NCI-H345 (cell line): ENCODE results near the gene TBC1D22A.
"Not testable (repeated sequence)": the region's sequence is repeated elsewhere in the genome, so short reads cannot be mapped to it uniquely, and the experiment has no call there.

Source experiments
- DNase-seq: peaks from one replicate; lab custom pipeline; 2025; lab: John Stamatoyannopoulos, UW

The TBC1D22A gene

DNA sequence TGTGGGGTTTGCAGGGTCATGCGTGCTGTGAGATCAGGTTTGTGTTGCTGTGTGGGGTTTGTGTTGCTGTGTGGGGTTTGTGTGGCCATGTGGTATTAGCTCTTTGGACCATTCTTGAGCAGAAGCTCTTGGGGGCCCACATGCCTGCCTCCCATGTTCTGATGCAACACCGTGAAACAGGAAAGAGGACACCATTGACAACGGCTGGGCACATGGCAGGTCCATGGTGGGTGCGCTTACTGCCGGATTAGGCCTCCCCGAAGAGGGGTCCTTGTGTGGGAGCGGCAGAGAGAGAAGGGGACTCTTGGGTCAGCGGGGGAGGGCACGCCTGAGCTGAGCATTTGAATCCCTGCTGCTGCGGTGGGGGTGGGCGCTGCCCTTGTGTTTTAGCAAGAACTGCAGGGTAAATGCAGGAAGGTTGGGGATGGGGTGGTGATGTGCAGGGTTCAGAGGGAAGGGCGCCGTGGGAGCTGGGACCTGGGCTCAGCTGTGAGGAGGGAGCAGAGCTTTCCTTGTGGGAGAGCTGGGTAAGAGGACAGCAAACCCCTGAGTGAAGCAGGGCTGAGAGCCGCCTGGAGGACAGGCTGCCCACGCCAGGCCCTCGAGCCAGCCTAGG, 361.5 kb downstream of the TBC1D22A start:
- no peak for DNase-seq

DNA sequence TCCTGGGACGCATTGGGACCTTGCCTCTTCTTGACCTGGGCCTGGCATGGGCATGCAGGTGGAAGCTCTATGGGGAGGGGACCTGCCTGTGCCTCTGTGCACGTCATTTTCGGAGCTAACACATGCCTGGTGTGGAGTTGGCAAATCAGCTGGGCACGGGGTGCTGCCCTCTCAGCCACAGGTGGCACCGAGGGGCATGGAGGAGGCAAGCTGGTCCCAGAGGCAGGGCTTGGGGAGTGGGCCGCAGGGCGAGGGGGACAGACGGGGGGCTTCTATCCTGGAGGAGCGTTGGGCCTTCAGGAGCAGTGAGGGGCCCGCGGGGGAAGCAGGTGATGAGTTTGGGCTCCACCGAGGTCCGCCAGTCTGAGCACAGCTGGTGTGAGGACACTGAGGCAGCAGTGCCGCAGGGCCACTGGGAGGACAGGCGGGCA, 362.0 kb downstream of the TBC1D22A start:
- no peak for DNase-seq

DNA sequence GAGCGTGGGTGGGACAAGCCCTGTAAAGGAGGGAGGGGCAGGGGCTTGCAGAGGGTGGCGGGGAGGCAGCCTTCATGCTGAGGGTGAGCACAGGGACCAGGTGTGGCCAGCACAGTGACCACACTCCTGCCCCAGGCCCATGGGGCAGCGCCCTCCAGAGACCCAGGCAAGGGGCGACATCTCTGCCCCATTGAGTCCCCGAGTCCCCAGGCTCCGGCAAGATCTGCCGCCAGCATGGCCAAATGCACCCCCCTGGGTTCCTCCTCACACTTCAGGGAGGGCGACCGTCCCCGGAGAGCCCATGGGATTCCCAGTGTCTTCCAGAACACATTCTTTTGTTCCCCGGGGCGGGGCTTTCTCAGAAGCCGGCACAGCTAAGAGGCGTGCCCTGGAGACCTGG, 362.5 kb downstream of the TBC1D22A start:
- DNase-seq, result no peak

DNA sequence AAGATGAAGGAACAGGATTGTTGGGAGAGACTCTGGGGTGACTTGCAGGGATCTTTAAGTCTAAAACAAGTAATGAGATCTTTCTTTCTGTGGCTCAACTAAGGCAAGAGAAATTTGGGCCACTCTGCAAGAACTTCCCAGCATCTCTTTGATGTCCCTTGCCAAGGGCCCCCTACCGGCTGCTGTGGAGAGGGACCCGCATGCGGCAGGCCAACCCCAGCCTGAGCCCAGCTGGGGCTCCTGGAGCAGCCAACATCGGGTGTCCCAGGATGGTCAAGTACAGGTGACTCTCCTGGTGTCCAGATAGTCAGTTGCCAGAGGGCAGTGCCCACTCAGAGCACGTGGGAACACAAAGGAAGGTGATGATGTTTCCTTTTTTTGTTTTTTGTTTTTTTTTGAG, 363.2 kb downstream of the TBC1D22A start:
- DNase-seq, result no peak

DNA sequence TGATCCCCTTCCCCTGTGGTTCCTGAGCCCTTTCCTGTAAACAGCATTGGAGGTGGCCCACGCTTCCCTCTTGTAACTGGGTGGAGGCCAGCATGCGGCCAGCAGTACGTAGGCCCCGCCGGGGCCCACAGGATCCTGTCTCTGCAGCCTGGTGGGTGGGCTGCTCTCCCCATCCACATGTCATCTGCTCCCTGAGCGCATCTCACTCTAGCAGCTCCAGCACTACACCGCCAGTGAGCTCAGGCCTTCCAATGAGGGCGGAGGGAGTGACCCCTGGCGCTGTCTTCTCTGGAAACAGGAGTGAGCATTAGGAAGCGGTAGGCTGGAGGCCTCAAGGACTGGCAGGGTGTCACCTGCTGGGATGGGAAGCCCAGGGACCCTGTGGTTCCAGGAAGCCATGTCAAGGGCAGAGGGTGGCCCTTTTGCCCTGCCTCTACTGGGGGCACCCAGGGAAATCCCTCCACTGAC, 363.9 kb downstream of the TBC1D22A start:
- DNase-seq, result no peak

DNA sequence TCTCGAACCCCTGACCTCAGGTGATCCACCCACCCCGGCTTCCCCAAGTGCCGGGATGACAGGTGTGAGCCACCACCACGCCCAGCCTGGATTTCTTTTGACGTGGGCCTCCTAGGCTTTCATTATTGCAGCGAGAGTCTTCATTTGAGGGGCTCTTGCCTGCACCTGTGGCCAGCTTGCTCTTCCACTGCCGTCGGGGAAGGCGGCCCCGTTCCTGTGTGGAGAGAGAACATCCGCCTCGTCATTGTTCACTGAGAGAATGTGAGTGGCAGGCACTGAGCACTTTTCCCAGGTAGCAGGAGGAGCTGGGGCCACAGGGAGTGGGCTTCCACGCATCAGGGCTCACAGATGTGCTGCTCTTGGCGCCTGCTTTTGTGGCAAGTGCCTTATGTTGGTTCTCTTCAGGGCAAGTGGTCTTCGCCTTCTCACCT, 365.0 kb downstream of the TBC1D22A start:
- no peak for DNase-seq

DNA sequence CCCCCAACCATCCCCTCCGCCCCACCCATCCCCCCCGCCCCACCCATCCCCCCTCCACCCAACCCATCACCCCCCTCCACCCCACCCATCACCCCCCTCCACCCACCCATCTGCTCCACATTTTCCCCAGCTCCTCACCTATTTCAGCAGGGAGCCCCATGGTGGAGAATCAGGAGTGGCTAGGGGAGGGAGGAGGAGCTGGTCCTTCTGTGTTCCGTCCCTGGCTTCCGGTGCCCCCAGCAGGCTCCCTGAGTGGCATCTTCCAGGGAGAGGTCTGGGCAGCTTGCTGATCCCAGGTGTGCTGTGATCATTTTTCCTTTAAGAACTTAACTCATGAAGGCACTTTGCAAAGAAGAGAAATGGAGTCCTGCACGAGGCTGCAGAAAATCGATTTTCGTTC, 365.8 kb downstream of the TBC1D22A start:
- DNase-seq, result no peak

DNA sequence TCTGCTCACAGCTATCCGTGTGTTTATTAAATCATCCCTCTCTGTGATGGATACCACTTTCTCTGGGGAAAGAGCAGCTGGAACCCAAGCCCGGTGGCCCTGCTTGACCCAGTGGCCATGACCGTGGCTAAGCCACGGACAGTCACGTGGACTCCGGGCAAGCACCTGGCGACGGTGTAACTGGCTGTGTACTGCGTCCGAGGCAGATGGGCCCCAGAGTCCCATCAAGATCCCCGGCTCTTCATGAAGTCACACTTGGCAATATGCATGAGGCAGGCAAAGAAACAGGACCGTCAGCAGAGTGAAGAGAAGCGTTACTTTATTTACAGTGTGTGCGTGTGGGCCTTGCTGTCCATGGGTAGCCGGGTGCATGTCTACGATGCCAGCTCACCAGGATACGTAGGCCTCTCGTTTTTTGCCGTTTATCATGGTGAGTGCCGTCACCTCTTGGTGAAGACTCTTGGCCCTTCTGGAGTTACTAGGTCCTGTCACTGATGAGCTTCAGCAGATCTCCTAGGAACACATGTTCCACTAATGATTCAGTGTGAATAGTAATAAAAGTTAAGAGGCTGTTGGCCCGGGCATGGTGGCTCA, 366.3 kb downstream of the TBC1D22A start:
- no peak for DNase-seq

DNA sequence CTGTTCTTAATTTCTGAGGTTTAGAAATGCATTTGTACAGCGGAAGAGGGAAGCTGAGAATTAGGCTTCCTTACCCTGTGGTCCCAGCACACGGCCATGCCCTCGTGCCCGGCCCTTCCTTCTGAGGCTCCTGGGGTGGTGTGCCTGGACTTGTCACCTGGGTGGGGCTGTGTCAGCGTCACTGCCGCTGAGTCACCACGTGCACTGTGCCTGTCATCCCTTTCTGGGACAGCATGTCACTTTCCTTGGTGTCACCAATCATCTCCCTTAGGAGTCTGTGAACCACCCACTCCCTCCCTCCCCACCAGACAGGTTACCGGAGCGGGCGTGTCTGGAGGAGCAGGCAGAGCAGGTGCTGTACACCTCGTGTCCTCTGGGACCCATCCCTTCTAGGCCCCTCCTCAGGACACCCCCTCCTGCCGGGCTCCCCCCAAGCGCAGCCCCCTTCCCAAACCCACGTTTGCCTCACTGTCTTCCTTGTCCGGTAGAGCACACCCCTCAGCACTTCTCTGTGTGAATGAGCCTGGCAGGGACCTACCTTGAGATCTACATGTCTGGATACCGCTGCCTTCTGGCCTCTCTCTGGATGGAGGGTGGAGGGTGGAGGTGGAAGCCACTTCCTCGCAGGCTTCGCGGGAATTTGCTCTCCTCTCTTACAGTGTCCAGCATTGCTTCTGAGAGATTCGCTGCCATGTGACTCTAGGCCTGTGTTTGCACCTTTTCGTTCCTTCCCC, 367.6 kb downstream of the TBC1D22A start:
- no peak for DNase-seq

DNA sequence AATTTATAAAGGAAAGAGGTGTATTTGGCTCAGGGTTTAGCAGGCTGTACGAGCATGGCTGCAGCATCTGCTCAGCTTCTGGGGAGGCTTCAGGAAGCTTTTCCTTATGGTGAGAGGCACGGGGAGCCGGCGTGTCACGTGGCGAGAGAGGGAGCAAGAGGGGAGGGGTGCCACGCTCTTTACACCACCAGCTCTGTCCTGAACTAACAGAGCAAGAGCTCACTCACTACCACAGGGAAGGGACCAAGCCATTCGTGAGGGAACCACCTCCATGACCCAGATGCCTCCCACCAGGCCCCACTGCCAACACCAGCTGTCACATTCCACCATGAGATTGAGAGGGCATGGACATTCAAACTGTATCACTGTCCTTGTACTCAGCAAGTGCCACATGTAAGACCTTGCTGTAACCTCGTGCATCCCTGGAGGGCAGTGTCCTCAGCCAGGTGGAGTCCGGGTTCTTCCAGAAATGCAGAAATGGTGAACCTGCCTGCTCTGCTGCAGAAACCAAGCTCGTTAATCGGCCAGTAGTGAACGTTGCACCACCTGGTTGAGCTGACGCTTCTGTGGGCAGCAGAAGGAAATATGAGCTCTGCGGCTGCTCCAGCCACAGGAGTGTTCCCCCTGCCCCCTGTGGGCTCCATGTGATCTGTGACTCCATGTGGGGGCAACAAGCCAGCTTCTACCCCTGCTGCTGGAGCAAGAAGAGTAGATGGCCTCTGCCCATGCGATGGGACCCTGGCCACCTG, 368.6 kb downstream of the TBC1D22A start:
- DNase-seq, result no peak

DNA sequence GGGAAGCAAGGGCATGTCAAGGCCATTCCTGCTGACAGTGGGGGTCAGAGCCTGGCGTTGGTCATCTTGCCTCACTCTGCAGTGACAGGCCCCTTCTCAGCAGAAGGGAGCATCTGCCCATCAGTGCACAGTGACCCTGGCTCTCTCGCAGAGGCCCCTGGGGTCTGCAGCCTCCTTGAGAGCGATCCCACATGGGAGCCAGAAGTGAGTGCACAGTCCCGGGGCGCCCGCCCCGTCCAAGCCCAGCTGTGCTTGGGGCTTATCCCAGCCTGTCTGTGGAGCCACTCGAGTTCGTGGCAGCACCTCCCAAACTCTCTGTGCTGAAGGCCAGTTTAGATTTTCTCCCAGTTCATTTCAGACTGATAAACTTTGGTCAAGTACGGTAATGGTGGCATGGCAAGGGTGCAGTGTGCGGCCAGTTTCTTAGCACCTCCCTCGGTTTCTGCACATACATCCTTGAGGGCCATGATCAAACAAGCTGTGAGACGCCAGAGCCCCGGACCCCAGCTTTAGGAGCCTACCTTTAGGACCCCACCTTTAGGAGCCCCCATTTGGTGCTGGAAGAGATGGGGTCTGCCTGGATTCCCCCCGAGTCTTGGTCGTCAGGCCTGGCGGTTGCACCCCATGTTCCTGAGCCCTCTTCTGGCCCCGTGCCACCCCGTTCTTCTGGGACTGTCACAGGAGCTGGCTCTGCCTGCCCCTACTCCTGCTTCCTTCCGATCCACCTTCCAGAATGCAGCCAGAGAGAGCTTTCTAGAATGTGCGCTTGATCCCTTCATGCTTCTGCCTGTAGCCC, 369.4 kb downstream of the TBC1D22A start:
- DNase-seq, result no peak

DNA sequence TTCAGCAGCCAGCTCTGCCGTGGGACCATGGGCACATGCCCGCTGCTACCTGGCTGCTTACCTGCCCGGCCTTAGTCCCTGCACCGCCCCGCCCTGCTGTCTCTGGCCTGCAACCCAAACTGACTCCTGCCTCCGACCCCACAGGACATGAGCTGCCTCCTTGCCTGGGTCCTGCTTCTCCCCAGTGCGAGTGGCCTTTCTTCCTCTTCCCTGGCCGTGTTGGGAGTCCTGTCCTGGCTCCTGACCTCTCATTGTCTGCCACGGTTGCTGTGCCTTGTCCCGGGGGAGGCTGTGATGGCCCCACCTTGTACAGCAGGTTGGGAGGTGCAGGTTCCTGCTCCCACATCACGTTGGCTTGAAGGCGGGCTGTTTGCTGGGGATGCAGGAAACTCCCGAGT, 370.0 kb downstream of the TBC1D22A start:
- DNase-seq, result no peak

DNA sequence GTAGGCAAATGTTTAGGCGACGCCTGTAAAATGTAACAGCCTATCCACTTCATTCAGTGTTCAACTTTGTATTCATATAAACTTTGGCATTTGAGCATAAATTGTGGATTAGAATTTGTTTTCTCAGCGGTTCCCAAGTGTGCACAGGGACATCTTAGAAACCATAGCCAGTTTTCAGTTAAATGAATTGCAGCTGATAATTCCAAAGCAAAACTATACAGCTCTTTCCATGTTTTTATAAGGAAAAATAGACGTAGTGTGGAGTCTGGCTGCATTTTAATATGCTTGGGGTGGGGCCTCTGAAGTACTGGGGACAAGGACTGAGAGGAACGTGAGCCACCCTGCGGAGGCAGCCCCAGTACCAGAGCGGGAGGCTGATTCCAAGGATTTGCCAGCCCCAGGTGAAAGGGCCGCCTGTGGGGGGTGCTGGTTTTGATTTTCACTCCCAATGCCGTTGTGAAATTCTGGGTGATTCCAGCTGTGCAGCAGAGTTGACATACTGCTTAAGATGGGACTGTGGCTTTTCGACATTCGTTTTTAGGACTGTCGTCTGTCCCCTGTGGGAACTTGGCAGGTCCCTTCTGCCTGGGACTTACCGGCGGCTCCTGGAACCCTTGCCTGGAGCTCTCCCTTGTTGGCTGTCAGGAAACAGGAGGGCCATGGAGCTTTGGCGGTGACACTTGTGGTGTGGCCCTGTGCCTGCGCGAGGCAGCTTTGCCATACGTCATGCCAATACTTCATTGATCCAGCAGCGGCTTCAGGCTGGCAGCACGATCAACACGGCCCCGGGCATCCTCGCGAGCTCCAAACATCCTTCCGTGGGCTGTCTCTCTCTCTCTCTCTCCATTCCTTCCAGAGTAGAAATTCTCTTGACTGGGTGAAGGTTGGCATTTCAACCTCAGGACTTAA, 370.9 kb downstream of the TBC1D22A start:
- DNase-seq, result no peak

DNA sequence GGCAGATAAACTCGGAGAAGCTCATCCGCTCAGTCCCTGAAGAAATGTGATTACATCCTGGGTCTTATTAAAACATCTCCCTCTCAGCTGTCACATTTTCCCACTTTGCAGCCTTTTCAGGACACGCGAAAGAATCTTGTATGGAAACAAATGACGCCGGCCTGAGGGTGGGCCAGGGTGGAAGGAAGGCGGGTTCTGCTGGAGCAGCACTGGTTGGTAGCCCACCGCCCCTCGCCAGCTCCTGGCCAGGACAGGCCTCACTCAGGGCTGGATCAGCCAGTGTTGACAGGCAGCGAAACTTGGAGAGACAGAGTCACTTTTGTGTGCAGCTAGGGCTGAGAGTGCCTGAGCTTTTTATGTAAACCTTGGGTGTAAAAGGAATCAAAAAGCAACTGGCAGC, 371.8 kb downstream of the TBC1D22A start:
- DNase-seq, result no peak

DNA sequence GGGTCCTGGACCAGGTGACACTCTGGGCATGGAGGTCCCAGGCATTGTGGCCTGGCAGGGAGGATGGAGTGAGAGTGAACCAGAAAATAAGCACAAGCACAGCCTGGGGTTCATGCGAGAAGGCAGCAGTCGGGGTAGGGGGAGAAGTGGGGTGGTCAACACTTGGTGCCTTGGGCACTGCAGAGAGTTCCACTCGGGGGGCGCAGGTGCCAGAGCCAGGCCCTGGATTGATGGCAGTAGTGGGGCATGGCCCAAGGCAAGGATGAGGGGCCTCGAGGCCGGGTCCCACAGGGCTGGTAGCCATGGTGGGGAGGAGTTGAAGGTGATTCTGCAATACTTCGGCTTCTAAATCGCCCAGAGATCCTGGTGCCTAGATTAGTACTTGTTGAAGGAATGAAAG, 372.9 kb downstream of the TBC1D22A start:
- DNase-seq, result no peak

DNA sequence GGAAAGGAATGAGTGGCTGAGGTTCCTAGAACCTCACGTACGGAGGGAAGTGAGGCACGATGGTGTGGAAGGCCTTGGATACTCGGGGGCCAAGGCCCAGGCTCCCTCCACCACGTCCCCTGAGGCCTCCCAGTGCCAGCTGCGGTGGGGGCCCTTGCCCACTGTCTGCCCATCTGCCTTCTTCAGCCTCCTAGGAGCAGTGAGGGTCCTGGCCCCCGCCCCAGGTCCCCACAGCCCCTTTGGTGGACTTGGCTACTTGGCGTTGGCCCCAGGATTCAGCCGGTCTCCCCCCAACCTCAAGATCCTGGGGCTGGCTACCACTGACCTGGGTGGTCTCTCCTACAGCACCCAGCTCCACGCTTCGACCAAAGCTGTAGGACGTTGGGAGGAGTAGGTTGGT, 373.6 kb downstream of the TBC1D22A start:
- no peak for DNase-seq

DNA sequence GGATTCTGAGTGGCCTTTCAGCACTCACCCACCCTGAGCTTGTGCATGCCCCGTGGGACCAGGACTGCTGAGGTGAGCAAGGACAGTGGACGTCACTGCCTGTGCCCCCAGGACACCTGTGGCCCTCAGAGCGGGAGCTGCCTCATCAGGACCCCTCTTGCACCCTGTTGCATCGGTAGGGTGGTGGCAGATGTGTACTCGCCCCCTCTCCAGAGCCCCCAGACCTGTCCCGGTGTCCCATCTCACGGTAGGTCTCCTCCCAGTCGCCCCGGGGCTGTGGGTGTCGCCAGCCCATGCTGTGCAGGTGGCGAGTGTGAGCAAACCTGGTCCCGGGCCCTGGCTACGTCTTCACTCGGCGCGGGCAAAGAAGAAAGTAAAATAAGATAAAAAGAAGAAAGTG, 374.2 kb downstream of the TBC1D22A start:
- no peak for DNase-seq

DNA sequence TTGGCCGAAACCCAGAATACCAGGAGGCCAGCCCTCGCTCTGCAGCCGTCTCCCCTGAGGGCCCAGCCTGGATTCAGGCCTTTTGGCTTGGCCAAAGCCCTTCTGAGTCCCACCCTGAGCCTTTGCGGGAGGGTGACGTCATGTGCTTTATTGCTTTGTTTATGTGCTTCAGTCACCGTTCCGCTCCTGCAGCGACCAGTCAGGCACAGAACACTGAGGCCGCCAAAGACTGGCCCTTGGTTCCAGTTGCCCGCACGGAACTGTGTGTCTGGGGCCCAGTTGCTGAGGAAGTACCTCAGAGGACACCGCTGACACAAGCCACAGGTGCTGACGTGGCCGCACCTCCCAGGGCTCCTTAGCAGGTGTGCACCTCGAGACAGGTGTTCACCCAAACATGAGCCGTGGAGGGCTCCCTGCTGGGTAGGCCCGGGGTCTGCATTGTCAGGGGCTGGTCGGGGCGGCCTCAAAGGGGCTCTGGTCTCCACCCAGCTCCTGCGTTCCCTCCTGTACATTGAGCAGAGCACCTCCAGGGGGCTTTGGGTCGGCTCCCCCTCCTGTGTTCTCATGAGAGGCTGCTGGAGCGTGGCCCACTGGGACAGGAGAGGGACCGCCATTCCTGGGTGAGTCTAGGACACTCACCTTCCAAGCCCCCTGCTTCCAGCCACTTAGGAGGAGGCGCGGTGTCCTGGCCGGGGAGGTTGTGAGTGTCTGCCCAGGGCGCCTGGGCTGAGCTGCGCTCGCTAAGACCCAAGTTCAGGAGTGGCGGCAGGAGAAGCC, 376.8 kb downstream of the TBC1D22A start:
- peak; percentile 11 for DNase-seq

DNA sequence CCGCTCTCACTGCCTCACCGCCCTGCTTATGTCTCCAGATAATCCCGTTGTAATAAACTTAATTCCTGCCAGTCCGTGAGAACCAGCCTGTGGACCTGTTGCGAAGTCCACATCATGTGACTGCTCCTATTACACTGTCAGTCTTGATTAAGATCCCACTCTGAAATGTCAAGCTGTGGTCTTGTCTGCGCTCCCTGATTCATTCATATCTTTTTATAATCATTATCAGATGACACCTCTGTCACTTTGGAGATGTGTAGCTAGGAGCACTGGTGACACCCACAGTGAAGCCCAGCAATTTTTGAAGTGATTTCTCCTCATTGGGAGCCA, 377.3 kb downstream of the TBC1D22A start:
- no peak for DNase-seq

DNA sequence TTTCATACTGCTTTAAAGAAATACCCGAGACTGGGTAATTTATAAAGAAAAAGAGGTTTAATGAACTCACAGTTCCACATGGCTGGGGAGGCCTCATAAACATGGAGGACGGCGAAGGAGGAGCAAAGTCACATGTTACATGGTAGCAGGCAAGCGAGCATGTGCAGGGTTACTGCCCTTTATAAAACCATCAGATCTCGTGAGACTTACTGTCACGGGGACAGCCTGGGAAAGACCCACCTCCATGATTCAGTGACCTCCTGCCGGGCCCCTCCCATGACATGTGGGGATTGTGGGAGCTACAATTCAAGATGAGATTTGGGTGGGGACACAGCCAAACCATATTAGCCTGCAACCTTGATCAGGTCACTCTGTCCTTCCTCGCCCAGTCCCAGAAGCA, 378.5 kb downstream of the TBC1D22A start:
- DNase-seq, result not testable (repeated sequence)
